Uterus (tissue), 2 donors: ENCODE results near the gene PLSCR1.

Experiments used
- CTCF ChIP-seq, 4 experiments: fragments of 200-600 bp in 2 of 4; fragments of 450-650 bp in 2 of 4; sonication (generic) in 2 of 4; IDR thresholded peaks; one replicate each; pipeline ENCODE4 v1.5.1; 2016 to 2019; ENCODE audit warnings: antibody characterized with exemption in 4 of 4, mild to moderate bottlenecking in 2 of 4, moderate library complexity in 1 of 4
- POLR2A ChIP-seq, 2 donors: fragments of 450-650 bp; IDR thresholded peaks; one replicate each; pipeline ENCODE4 v1.6.1; 2016; ENCODE audit warnings: antibody characterized with exemption in 2 of 2, mild to moderate bottlenecking in 1 of 2, moderate library complexity in 1 of 2

GRCh38 chr3:146507331-146508120, 36.9 kb downstream of the PLSCR1 start:
- TF ChIP-seq POLR2A (IDR thresholded peaks at IDR 0.05) = no peak
- TF ChIP-seq CTCF (IDR thresholded peaks at IDR 0.05) = no peak
